Activated naive CD8-positive, alpha-beta T cell treated with anti-CD3 and anti-CD28 coated beads, Interleukin-2, amount 10 ng/mL, durations not matched to agents 7 days and 5 days (primary cell): Measurements from ENCODE around the gene HIRA. TPM values are rescaled to one million over a fixed set of nuclear protein-coding genes. Genes with fewer than 3 reads are reported as not detected.

Experiments
- ATAC-seq: fragments of 150-1000 bp; cut with Tn5 transposase; one replicate; pipeline ENCODE4 v1.10.0; 2021; ENCODE audit warnings: low read depth, moderate library complexity
- POLR2A ChIA-PET: fragments of 350-600 bp; sonication (Branson Sonifier 250); formaldehyde crosslinking; loops from one replicate; lab custom pipeline; 2021; ENCODE audit warnings: antibody characterized with exemption; lab: Charles Lee
- DNase-seq: peaks from one replicate; pipeline ENCODE4 v3.0.0; 2021
- H3K27ac Mint-ChIP-seq: one replicate; pipeline ENCODE4 v1.8.0; 2022; ENCODE audit warnings: mild to moderate bottlenecking, mixed read lengths
- H3K27me3 Mint-ChIP-seq: one replicate; pipeline ENCODE4 v1.8.0; 2022; ENCODE audit warnings: mild to moderate bottlenecking, moderate library complexity, mixed read lengths
- H3K36me3 Mint-ChIP-seq: one replicate; pipeline ENCODE4 v1.8.0; 2021; ENCODE audit warnings: mild to moderate bottlenecking, mixed read lengths
- H3K4me1 Mint-ChIP-seq: one replicate; pipeline ENCODE4 v1.8.0; 2021; ENCODE audit warnings: mixed read lengths
- H3K4me3 Mint-ChIP-seq: one replicate; pipeline ENCODE4 v1.8.0; 2022; ENCODE audit warnings: mild to moderate bottlenecking, moderate library complexity, mixed read lengths
- H3K9me3 Mint-ChIP-seq: one replicate; pipeline ENCODE4 v1.8.0; 2021; ENCODE audit warnings: mixed read lengths
- total RNA-seq, 2 experiments: library from RNA; stranded (reverse); gene quantifications; one replicate each; pipeline ENCODE4 v1.2.3, GENCODE V29; 2021

HIRA gene
- total RNA-seq, 2 experiments from 2014 or later = 37.8 to 42.7 TPM

- Mint-ChIP-seq H3K36me3 (peaks cover 12% of the 10 kb centered on the region), H3K4me3 (no peak overlapping the region), H3K4me1 (peaks cover 1% of the 10 kb centered on the region), H3K9me3 (no peaks in the 10 kb centered on the region), H3K27ac (no peak overlapping the region), H3K27me3 (no peaks in the 10 kb centered on the region)
- DNase-seq (no peak), ATAC-seq (no peak)
- POLR2A ChIA-PET = interaction anchor here (0.6 kb wide), 1 partner anchor 14 kb away, joined by 3 read pairs; no protein-coding TSS in a partner anchor
These were observed 24.7 kb downstream of the HIRA start for GRCh38 chr22:19406846-19407245.

- H3K4me1 Mint-ChIP-seq = no peaks in the 10 kb centered on the region
- H3K27me3 Mint-ChIP-seq = no peaks in the 10 kb centered on the region
- peak; percentile 54 for ATAC-seq
- H3K4me3 Mint-ChIP-seq = no peak overlapping the region
- no peak for DNase-seq
- H3K27ac Mint-ChIP-seq = no peak overlapping the region
- POLR2A ChIA-PET = no interaction called here
- H3K36me3 Mint-ChIP-seq = peaks cover 12% of the 10 kb centered on the region
- no peaks in the 10 kb centered on the region for H3K9me3 Mint-ChIP-seq
These were observed 25.2 kb downstream of the HIRA start for GRCh38 chr22:19406281-19406811.

- peaks cover 13% of the 10 kb centered on the region for H3K36me3 Mint-ChIP-seq
- no peak overlapping the region for H3K27ac Mint-ChIP-seq
- POLR2A ChIA-PET = interaction anchor here (1.5 kb wide), 1 partner anchor 26 kb away, joined by 5 read pairs; the partner anchor contains the start of gene HIRA
- no peak for ATAC-seq
- H3K9me3 Mint-ChIP-seq = no peaks in the 10 kb centered on the region
- no peak for DNase-seq
- H3K27me3 Mint-ChIP-seq = no peaks in the 10 kb centered on the region
- H3K4me3 Mint-ChIP-seq = no peak overlapping the region
- H3K4me1 Mint-ChIP-seq = no peaks in the 10 kb centered on the region
These were observed 25.9 kb downstream of the HIRA start for GRCh38 chr22:19405652-19406051.

- Mint-ChIP-seq H3K4me3 (no peak overlapping the region), H3K4me1 (no peaks in the 10 kb centered on the region), H3K27ac (peak overlapping the region; percentile 7), H3K9me3 (no peaks in the 10 kb centered on the region), H3K27me3 (no peaks in the 10 kb centered on the region), H3K36me3 (peaks cover 14% of the 10 kb centered on the region)
- DNase-seq (no peak), ATAC-seq (no peak)
- POLR2A ChIA-PET = interaction anchor here (1.5 kb wide), 1 partner anchor 27 kb away, joined by 5 read pairs; the partner anchor contains the start of gene HIRA
These were observed 26.4 kb downstream of the HIRA start for GRCh38 chr22:19405133-19405532.

- ATAC-seq = no peak
- Mint-ChIP-seq H3K4me1 (no peaks in the 10 kb centered on the region), H3K4me3 (peak overlapping the region; percentile 9), H3K36me3 (peaks cover 13% of the 10 kb centered on the region), H3K27ac (peak overlapping the region; percentile 7), H3K9me3 (no peaks in the 10 kb centered on the region), H3K27me3 (no peaks in the 10 kb centered on the region)
- no peak for DNase-seq
- POLR2A ChIA-PET = interaction anchor here (1.5 kb wide), 1 partner anchor 27 kb away, joined by 5 read pairs; the partner anchor contains the start of gene HIRA
These were observed 26.9 kb downstream of the HIRA start for GRCh38 chr22:19404676-19405075.

GRCh38 chr22:19402642-19403191, 28.8 kb downstream of the HIRA start:
- POLR2A ChIA-PET = no interaction called here
- H3K36me3 Mint-ChIP-seq = peaks cover 12% of the 10 kb centered on the region
- no peak overlapping the region for H3K27ac Mint-ChIP-seq
- no peaks in the 10 kb centered on the region for H3K27me3 Mint-ChIP-seq
- no peaks in the 10 kb centered on the region for H3K9me3 Mint-ChIP-seq
- no peak overlapping the region for H3K4me3 Mint-ChIP-seq
- ATAC-seq (no peak), DNase-seq (no peak)
- no peaks in the 10 kb centered on the region for H3K4me1 Mint-ChIP-seq

- DNase-seq = no peak
- peaks cover 12% of the 10 kb centered on the region for H3K36me3 Mint-ChIP-seq
- no peaks in the 10 kb centered on the region for H3K27me3 Mint-ChIP-seq
- ATAC-seq = no peak
- POLR2A ChIA-PET = no interaction called here
- H3K9me3 Mint-ChIP-seq = no peaks in the 10 kb centered on the region
- H3K27ac Mint-ChIP-seq = no peak overlapping the region
- H3K4me1 Mint-ChIP-seq = no peaks in the 10 kb centered on the region
- H3K4me3 Mint-ChIP-seq = no peak overlapping the region
These were observed 30.1 kb downstream of the HIRA start for GRCh38 chr22:19401483-19401882.

GRCh38 chr22:19400881-19401280, 30.7 kb downstream of the HIRA start:
- DNase-seq (no peak), ATAC-seq (no peak)
- Mint-ChIP-seq H3K4me1 (no peaks in the 10 kb centered on the region), H3K9me3 (no peaks in the 10 kb centered on the region), H3K4me3 (no peak overlapping the region), H3K27ac (no peak overlapping the region), H3K36me3 (peaks cover 12% of the 10 kb centered on the region), H3K27me3 (no peaks in the 10 kb centered on the region)
- POLR2A ChIA-PET = no interaction called here

GRCh38 chr22:19398652-19399051, 32.9 kb downstream of the HIRA start:
- no peak for ATAC-seq
- Mint-ChIP-seq H3K27ac (no peak overlapping the region), H3K36me3 (peaks cover 9% of the 10 kb centered on the region), H3K9me3 (no peaks in the 10 kb centered on the region), H3K4me1 (no peaks in the 10 kb centered on the region), H3K4me3 (no peak overlapping the region), H3K27me3 (no peaks in the 10 kb centered on the region)
- no peak for DNase-seq
- POLR2A ChIA-PET = interaction anchor here (0.6 kb wide), 1 partner anchor 11 kb away, joined by 3 read pairs; no protein-coding TSS in a partner anchor

GRCh38 chr22:19398206-19398605, 33.3 kb downstream of the HIRA start:
- ATAC-seq (no peak), DNase-seq (no peak)
- H3K36me3 Mint-ChIP-seq = peaks cover 12% of the 10 kb centered on the region
- H3K27ac Mint-ChIP-seq = no peak overlapping the region
- H3K27me3 Mint-ChIP-seq = no peaks in the 10 kb centered on the region
- H3K4me1 Mint-ChIP-seq = no peaks in the 10 kb centered on the region
- H3K4me3 Mint-ChIP-seq = no peak overlapping the region
- POLR2A ChIA-PET = no interaction called here
- H3K9me3 Mint-ChIP-seq = no peaks in the 10 kb centered on the region

- Mint-ChIP-seq H3K4me1 (no peaks in the 10 kb centered on the region), H3K9me3 (no peaks in the 10 kb centered on the region), H3K36me3 (peaks cover 12% of the 10 kb centered on the region), H3K27me3 (no peaks in the 10 kb centered on the region), H3K27ac (no peak overlapping the region), H3K4me3 (no peak overlapping the region)
- POLR2A ChIA-PET = no interaction called here
- ATAC-seq (no peak), DNase-seq (no peak)
These were observed 33.8 kb downstream of the HIRA start for GRCh38 chr22:19397734-19398104.

GRCh38 chr22:19396934-19397733, 34.4 kb downstream of the HIRA start:
- Mint-ChIP-seq H3K9me3 (no peaks in the 10 kb centered on the region), H3K4me1 (no peaks in the 10 kb centered on the region), H3K27ac (no peak overlapping the region), H3K4me3 (no peak overlapping the region), H3K27me3 (no peaks in the 10 kb centered on the region), H3K36me3 (peaks cover 12% of the 10 kb centered on the region)
- POLR2A ChIA-PET = no interaction called here
- DNase-seq = no peak
- ATAC-seq = no peak

GRCh38 chr22:19396561-19396933, 35.0 kb downstream of the HIRA start:
- Mint-ChIP-seq H3K36me3 (peaks cover 12% of the 10 kb centered on the region), H3K4me1 (no peaks in the 10 kb centered on the region), H3K27ac (no peak overlapping the region), H3K9me3 (no peaks in the 10 kb centered on the region), H3K27me3 (no peaks in the 10 kb centered on the region), H3K4me3 (no peak overlapping the region)
- DNase-seq = no peak
- POLR2A ChIA-PET = no interaction called here
- ATAC-seq = no peak

- no peaks in the 10 kb centered on the region for H3K9me3 Mint-ChIP-seq
- H3K4me3 Mint-ChIP-seq = no peak overlapping the region
- ATAC-seq (no peak), DNase-seq (no peak)
- no peaks in the 10 kb centered on the region for H3K27me3 Mint-ChIP-seq
- no peak overlapping the region for H3K27ac Mint-ChIP-seq
- peaks cover 9% of the 10 kb centered on the region for H3K36me3 Mint-ChIP-seq
- no peaks in the 10 kb centered on the region for H3K4me1 Mint-ChIP-seq
- POLR2A ChIA-PET = interaction anchor here (0.6 kb wide), 1 partner anchor 117 kb away, joined by 4 read pairs; no protein-coding TSS in a partner anchor
These were observed 36.3 kb downstream of the HIRA start for GRCh38 chr22:19395276-19395675.
